Aorta (tissue), 5 donors: ENCODE data around the gene NKIRAS1. TPM values are rescaled to one million over a fixed set of nuclear protein-coding genes. Genes with fewer than 3 reads are reported as not detected.

Experiments used
- ATAC-seq: fragments of 200-7000 bp; cut with Tn5 transposase; one replicate; pipeline ENCODE4 v1.9.1; 2022; ENCODE audit warnings: moderate library complexity; ENCODE audit not compliant: low FRiP score
- DNase-seq, 2 donors: peaks; one replicate each; pipeline ENCODE4 v3.0.0-alpha.2; 2020
- H3K27ac ChIP-seq, 2 donors: one replicate each; pipeline ENCODE4 v1.5.1; 2013; ENCODE audit warnings: low read length in 2 of 2, mild to moderate bottlenecking in 2 of 2, moderate library complexity in 2 of 2, control low read depth in 1 of 2, inconsistent platforms in 1 of 2, low read depth in 1 of 2
- H3K27me3 ChIP-seq, 2 donors: one replicate each; pipeline ENCODE4 v1.6.1; 2013; ENCODE audit warnings: control low read depth in 1 of 2, low read length in 1 of 2, mild to moderate bottlenecking in 1 of 2, moderate library complexity in 1 of 2; ENCODE audit not compliant: insufficient read depth in 2 of 2, control insufficient read depth in 1 of 2
- H3K36me3 ChIP-seq, 2 donors: one replicate each; pipeline ENCODE4 v1.6.1; 2013; ENCODE audit warnings: control low read depth in 1 of 2, low read length in 1 of 2, mild to moderate bottlenecking in 1 of 2; ENCODE audit not compliant: insufficient read depth in 2 of 2, control insufficient read depth in 1 of 2
- H3K4me1 ChIP-seq, 2 donors: one replicate each; pipeline ENCODE4 v1.6.1; 2013; ENCODE audit warnings: low read length in 2 of 2, control low read depth in 1 of 2, mild to moderate bottlenecking in 1 of 2, moderate library complexity in 1 of 2; ENCODE audit not compliant: insufficient read depth in 2 of 2, control insufficient read depth in 1 of 2
- H3K4me3 ChIP-seq, 2 donors: one replicate each; pipeline ENCODE4 v1.5.1; 2013; ENCODE audit warnings: low read length in 2 of 2, control low read depth in 1 of 2, mild to moderate bottlenecking in 1 of 2
- H3K9me3 ChIP-seq: one replicate; pipeline ENCODE4 v1.6.1; 2013; ENCODE audit warnings: mild to moderate bottlenecking, low read length; ENCODE audit not compliant: control insufficient read depth
- WGBS, 2 donors: extraction: QIAGEN DNeasy Blood & Tissue Kit; methylation state at CpG; one replicate each; pipeline ENCODE4 v1.1.7; 2013; 5-methylcytosine and 5-hydroxymethylcytosine counted together
- intact Hi-C, 2 donors: fragments of 100-400 bp; cut with DNase I; formaldehyde crosslinking; loops; one replicate each; pipeline versions ENCODE4 v1.14.2 to v1.15.0; 2022
- long read RNA-seq, 2 donors: library from polyadenylated mRNA; unstranded; transcript quantifications; one replicate each; pipeline ENCODE4 v2.0.0, GENCODE V29; 2020 to 2021
- polyA plus RNA-seq, 2 donors: library from polyadenylated mRNA; stranded (reverse); fragments of 200-250 nt; gene quantifications; one replicate each; pipeline ENCODE4 v1.2.3, GENCODE V29; 2013
- total RNA-seq, 2 donors: library from RNA; stranded (reverse); fragmentation: NEBNext Ultra II Directional; extraction: Animal tissue kit (Norgen Biotek cat#: 25700); gene quantifications; one replicate each; pipeline ENCODE4 v1.2.1, GENCODE V29; 2021
- donor health status: healthy with polysubstance abuse.
- donor health status: Bipolar disorder and iron deficiency.
- donor health status: DM: no; HTN: no; CAD: no.
- donor health status: DM: no; HTN: no; CAD: no.
- donor health status: DM: yes; HTN: yes; CAD: no.

The NKIRAS1 gene
- total RNA-seq (10 to 100 TPM; 10.9 to 11.9 TPM), polyA plus RNA-seq (10 to 100 TPM; 14.8 to 17.8 TPM)
- long read RNA-seq, donor 1, transcript NKIRAS1-206 (5 exons, 2,014 nt), result major isoform, 43 of 63 reads
- long read RNA-seq, donor 1, partial matches to known transcripts, result 0 of 63 reads
- long read RNA-seq, donor 1, other reads (novel, unspliced or antisense), result 17 of 63 reads
- long read RNA-seq, donor 2, partial matches to known transcripts, result 0 of 5 reads
- long read RNA-seq, donor 2, other reads (novel, unspliced or antisense), result 1 of 5 reads

- H3K9me3 ChIP-seq, result no peaks in the 10 kb centered on the region
- DNase-seq (peak; percentile 99), ATAC-seq (peak; percentile 99)
- peaks cover 0 to 8% of the 10 kb centered on the region in 2 donors for H3K4me1 ChIP-seq
- H3K27ac ChIP-seq, result peak within 1 kb of the TSS; percentile 4 to 65
- intact Hi-C loops, result loop anchor here in 1 of 2 donors (1.0 kb wide), 1 partner anchor 28 kb away; the partner anchor contains the start of gene NR1D2
- no peaks in the 10 kb centered on the region for H3K27me3 ChIP-seq
- peak within 1 kb of the TSS; percentile 55 to 83 for H3K4me3 ChIP-seq
- peaks cover 0 to 4% of the 10 kb centered on the region in 2 donors for H3K36me3 ChIP-seq
- 0% methylated on average over 63 to 64 of the region's 64 CpGs for WGBS, 2 donors
Measured at GRCh38 chr3:23916886-23917678, at the start of gene NKIRAS1, which contains the start of gene RPL15. TSS of gene NKIRAS1 (minus strand) at chr3:23916990. CDS start at chr3:23910904, 6,086 bp downstream. TSS of gene RPL15 (plus strand) at chr3:23917132. CDS start at chr3:23917860, 728 bp downstream.

DNA sequence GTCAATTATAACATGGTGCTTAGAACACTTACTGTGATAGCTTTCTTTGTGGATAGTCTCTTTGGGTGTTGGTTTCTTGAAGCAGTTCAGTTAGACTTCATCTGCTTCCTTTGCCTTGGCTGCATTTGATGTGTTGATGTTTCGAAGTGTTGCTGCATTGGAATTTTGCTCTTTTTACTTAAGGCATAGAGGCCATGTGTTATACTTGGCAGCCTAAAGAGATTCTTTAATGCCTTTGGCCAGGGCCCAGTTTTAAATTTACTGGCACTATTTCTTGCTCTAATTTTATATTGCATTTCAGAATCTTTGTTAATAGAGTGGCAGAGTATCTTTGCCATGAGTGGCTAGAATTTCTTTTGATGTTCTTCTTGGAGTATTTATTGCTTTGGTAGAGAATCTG is 49.5 kb upstream of the NKIRAS1 start:
- no peaks in the 10 kb centered on the region for H3K4me1 ChIP-seq
- peaks cover 0 to 4% of the 10 kb centered on the region in 2 donors for H3K36me3 ChIP-seq
- intact Hi-C loops, result no loop called here
- DNase-seq (no peak), ATAC-seq (no peak)
- H3K27me3 ChIP-seq, result no peaks in the 10 kb centered on the region
- no peak overlapping the region for H3K4me3 ChIP-seq
- WGBS, 2 donors, result 6 to 10% methylated on average over 1 of the region's 1 CpG
- H3K9me3 ChIP-seq, result no peaks in the 10 kb centered on the region
- H3K27ac ChIP-seq, result no peak overlapping the region

GRCh38 chr3:23964537-23965235 is 47.9 kb upstream of the NKIRAS1 start:
- intact Hi-C loops, result no loop called here
- no peak overlapping the region for H3K4me3 ChIP-seq
- ATAC-seq, result no peak
- no peaks in the 10 kb centered on the region for H3K4me1 ChIP-seq
- H3K9me3 ChIP-seq, result no peaks in the 10 kb centered on the region
- H3K27me3 ChIP-seq, result no peaks in the 10 kb centered on the region
- no peak for DNase-seq
- WGBS, 2 donors, result 81 to 88% methylated on average over 3 of the region's 3 CpGs
- peaks cover 0 to 4% of the 10 kb centered on the region in 2 donors for H3K36me3 ChIP-seq
- H3K27ac ChIP-seq, result no peak overlapping the region

- ATAC-seq (no peak), DNase-seq (no peak)
- WGBS, 2 donors, result 93 to 94% methylated on average over 5 of the region's 5 CpGs
- Histone ChIP-seq H3K4me3 (no peak overlapping the region), H3K4me1 (no peaks in the 10 kb centered on the region), H3K27ac (no peak overlapping the region), H3K9me3 (no peaks in the 10 kb centered on the region), H3K36me3 (peaks cover 0 to 4% of the 10 kb centered on the region in 2 donors), H3K27me3 (no peaks in the 10 kb centered on the region)
- intact Hi-C loops, result no loop called here
Measured at GRCh38 chr3:23961913-23962312, 45.1 kb upstream of the NKIRAS1 start.

DNA sequence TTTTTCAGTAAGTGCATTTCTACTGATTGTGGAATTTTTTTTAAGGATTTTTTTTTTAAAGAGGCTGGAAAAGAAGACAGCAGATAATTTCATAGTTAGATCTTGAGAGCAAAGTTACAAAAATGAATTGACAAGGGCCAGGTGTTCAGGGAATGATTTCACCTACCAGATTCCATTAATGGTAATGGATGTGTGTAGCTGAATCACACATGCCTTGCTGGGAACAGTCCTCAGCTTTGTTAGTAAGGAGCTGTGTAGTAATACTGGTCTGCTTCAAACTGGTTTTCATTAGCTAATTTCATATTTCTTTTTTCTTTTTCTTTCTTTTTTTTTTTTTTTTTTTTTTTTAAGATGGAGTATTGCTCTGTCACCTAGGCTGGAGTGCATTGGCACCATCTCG is 44.3 kb upstream of the NKIRAS1 start:
- H3K27ac ChIP-seq, result no peak overlapping the region
- DNase-seq, result no peak
- no peaks in the 10 kb centered on the region for H3K27me3 ChIP-seq
- no peak for ATAC-seq
- H3K4me3 ChIP-seq, result no peak overlapping the region
- intact Hi-C loops, result no loop called here
- no peaks in the 10 kb centered on the region for H3K4me1 ChIP-seq
- H3K9me3 ChIP-seq, result no peaks in the 10 kb centered on the region
- 93 to 98% methylated on average over 1 of the region's 1 CpG for whole genome bisulfite sequencing, 2 donors
- H3K36me3 ChIP-seq, result peaks cover 0 to 4% of the 10 kb centered on the region in 2 donors

GRCh38 chr3:23960649-23961048 is 43.9 kb upstream of the NKIRAS1 start:
- H3K36me3 ChIP-seq, result peaks cover 0 to 6% of the 10 kb centered on the region in 2 donors
- WGBS, 2 donors, result 67 to 72% methylated on average over 1 of the region's 1 CpG
- DNase-seq (no peak), ATAC-seq (no peak)
- no peak overlapping the region for H3K4me3 ChIP-seq
- H3K27me3 ChIP-seq, result no peaks in the 10 kb centered on the region
- H3K9me3 ChIP-seq, result no peaks in the 10 kb centered on the region
- H3K27ac ChIP-seq, result no peak overlapping the region
- no peaks in the 10 kb centered on the region for H3K4me1 ChIP-seq
- intact Hi-C loops, result no loop called here

DNA sequence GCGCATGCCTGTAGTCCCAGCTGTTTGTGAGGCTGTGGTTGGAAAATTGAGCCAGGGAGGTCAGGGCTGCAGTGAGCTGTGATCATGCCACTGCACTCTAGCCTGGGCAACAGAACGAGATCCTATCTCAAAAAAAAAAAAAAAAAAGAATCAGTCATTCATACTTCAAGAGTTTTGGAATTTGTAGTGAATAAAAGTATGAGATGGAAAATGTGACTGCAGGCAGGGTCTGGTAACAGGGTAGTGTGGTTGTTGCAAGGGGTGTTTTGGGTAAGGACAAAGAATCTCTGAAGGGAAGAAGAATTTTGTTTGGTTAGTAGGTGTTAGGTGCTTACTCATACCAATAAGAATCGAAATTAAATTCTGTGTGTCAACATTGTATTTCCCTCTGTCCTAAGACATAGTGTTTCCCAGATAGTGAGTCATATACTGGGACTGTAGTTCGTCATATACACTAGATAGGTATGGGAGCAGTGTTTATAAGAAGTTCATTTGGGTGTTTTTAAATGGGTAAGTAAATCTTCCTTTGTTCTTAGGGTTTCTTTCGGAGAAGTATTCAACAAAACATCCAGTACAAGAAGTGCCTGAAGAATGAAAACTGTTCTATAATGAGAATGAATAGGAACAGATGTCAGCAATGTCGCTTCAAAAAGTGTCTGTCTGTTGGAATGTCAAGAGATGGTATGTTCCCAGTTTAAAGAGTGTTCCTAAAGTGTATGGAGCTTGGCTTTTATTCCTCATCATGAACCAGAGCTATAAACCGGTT is 42.5 kb upstream of the NKIRAS1 start:
- Histone ChIP-seq H3K4me1 (peaks cover 0 to 4% of the 10 kb centered on the region in 2 donors), H3K36me3 (peaks cover 0 to 8% of the 10 kb centered on the region in 2 donors), H3K9me3 (no peaks in the 10 kb centered on the region), H3K27me3 (no peaks in the 10 kb centered on the region), H3K27ac (no peak overlapping the region), H3K4me3 (no peak overlapping the region)
- DNase-seq, result no peak
- WGBS, 2 donors, result 57 to 59% methylated on average over 7 of the region's 7 CpGs
- no peak for ATAC-seq
- intact Hi-C loops, result no loop called here

GRCh38 chr3:23956701-23957100 is 39.9 kb upstream of the NKIRAS1 start:
- H3K27ac ChIP-seq, result no peak overlapping the region
- H3K36me3 ChIP-seq, result peaks cover 0 to 3% of the 10 kb centered on the region in 2 donors
- no peaks in the 10 kb centered on the region for H3K27me3 ChIP-seq
- 69 to 75% methylated on average over 3 of the region's 3 CpGs for WGBS, 2 donors
- no peak overlapping the region for H3K4me3 ChIP-seq
- intact Hi-C loops, result no loop called here
- no peak for DNase-seq
- no peak for ATAC-seq
- peaks cover 0 to 14% of the 10 kb centered on the region in 2 donors for H3K4me1 ChIP-seq
- no peaks in the 10 kb centered on the region for H3K9me3 ChIP-seq
